Activated T-helper 17 cell treated with anti-CD3 and anti-CD28 coated beads, Interleukin-2, amount 50 U/mL, for 72 hours (primary cell): ENCODE results near the gene CDH22. TPM values are rescaled to one million over a fixed set of nuclear protein-coding genes. Genes with fewer than 3 reads are reported as not detected.

Experiments
- ATAC-seq: fragments of 150-1000 bp; cut with Tn5 transposase; replicated peaks from 2 replicates; pipeline ENCODE4 v1.10.0; 2021; ENCODE audit warnings: mild to moderate bottlenecking, moderate library complexity
- H3K27ac Mint-ChIP-seq: one replicate; pipeline ENCODE4 v1.8.0; 2022; ENCODE audit warnings: mixed read lengths
- H3K27me3 Mint-ChIP-seq: one replicate; pipeline ENCODE4 v1.8.0; 2022; ENCODE audit warnings: mixed read lengths
- H3K36me3 Mint-ChIP-seq: one replicate; pipeline ENCODE4 v1.8.0; 2022; ENCODE audit warnings: low read depth, mild to moderate bottlenecking, mixed read lengths
- H3K4me1 Mint-ChIP-seq: one replicate; pipeline ENCODE4 v1.8.0; 2022; ENCODE audit warnings: mixed read lengths
- H3K4me3 Mint-ChIP-seq: one replicate; pipeline ENCODE4 v1.8.0; 2022; ENCODE audit warnings: mild to moderate bottlenecking, mixed read lengths
- H3K9me3 Mint-ChIP-seq: one replicate; pipeline ENCODE4 v1.8.0; 2022; ENCODE audit warnings: mixed read lengths
- total RNA-seq, 2 donors: library from RNA; stranded (reverse); gene quantifications; one replicate each; pipeline ENCODE4 v1.2.3, GENCODE V29; 2022

CDH22 gene, protein sequence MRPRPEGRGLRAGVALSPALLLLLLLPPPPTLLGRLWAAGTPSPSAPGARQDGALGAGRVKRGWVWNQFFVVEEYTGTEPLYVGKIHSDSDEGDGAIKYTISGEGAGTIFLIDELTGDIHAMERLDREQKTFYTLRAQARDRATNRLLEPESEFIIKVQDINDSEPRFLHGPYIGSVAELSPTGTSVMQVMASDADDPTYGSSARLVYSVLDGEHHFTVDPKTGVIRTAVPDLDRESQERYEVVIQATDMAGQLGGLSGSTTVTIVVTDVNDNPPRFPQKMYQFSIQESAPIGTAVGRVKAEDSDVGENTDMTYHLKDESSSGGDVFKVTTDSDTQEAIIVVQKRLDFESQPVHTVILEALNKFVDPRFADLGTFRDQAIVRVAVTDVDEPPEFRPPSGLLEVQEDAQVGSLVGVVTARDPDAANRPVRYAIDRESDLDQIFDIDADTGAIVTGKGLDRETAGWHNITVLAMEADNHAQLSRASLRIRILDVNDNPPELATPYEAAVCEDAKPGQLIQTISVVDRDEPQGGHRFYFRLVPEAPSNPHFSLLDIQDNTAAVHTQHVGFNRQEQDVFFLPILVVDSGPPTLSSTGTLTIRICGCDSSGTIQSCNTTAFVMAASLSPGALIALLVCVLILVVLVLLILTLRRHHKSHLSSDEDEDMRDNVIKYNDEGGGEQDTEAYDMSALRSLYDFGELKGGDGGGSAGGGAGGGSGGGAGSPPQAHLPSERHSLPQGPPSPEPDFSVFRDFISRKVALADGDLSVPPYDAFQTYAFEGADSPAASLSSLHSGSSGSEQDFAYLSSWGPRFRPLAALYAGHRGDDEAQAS
- total RNA-seq: not detected

DNA sequence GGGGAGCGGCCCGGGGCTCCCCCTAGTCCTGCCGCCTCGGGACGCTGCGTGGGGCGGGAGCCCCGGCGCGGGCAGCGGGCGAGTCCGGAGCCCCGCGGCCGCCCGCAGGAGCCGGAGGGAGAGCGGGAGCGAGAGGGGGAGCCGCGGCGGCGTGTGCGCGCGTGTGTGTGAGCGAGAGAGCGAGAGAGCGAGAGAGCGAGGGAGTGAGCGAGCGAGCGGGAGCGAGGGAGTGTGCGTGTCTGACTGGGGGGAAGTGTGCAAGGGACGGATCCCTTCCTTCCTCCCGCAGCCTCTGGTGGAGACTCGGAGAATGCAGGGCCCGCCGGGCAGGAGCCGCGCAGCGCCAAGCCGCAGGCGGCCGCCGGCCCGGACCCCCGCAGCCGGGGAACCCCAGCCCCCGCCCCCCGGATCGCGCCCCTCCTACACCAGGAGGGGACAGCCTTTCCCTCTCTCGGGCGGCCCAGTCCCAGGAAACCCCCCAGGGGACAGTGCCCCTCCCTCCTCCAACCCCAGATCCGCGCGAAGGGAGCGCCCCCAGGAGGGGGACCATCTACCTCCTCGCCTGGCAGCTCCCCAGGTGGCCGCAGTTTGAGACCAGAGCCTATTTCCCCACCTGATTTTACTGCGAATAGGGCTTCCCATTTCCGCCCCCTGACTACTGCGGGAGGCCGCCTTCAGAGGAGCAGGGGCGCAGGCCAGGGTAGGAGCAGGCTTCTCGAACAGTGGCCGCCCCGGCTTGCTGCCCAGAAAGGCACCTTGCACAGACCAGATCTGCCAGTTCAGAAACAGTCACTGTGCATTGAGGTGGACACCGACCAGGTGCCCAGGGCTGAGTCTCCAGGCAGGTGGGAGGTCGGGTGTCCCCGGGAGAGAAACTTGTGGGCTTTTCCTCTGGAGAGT lies at the start of gene CDH22:
Gene CDH22 (minus strand): TSS at position 241 of the 900 bp plus-strand sequence. CDS start 57,204 bp downstream, outside the sequence.
- no peak within 1 kb of the TSS for H3K27ac Mint-ChIP-seq
- H3K4me1 Mint-ChIP-seq: peaks cover 10% of the 10 kb centered on the region
- H3K9me3 Mint-ChIP-seq: no peaks in the 10 kb centered on the region
- peak; percentile 38 for ATAC-seq
- no peaks in the 10 kb centered on the region for H3K36me3 Mint-ChIP-seq
- peaks cover 63% of the 10 kb centered on the region for H3K27me3 Mint-ChIP-seq
- peak within 1 kb of the TSS; percentile 48 for H3K4me3 Mint-ChIP-seq

DNA sequence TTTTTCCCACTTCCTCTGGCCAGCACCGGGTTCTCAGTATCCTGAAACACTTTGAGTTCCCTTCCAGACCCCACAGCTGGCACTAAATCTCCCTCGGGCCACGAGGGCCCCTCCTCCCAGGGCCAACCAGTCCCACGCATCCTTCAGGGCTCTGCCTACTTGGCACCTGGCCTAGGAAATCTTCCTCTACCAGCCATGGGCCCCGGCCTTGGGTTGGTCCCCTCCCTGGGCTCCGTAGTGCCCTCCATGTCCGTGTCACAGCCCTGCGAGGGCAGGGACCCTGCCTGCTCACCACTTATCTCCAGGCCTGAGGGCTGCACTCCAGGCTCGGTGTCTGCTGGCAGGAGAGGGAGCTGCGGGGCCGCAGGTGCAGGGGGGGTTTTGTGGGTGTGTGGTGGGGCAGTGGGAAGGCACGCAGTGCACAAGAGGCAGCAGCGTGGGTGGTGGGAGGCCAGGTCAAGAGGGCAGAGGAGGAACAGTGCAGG lies 48.8 kb upstream of the CDH22 start:
- H3K4me3 Mint-ChIP-seq: no peak overlapping the region
- ATAC-seq: no peak
- no peaks in the 10 kb centered on the region for H3K27me3 Mint-ChIP-seq
- peaks cover 65% of the 10 kb centered on the region for H3K36me3 Mint-ChIP-seq
- H3K27ac Mint-ChIP-seq: peak overlapping the region; percentile 70
- H3K4me1 Mint-ChIP-seq: peaks cover 27% of the 10 kb centered on the region
- no peaks in the 10 kb centered on the region for H3K9me3 Mint-ChIP-seq

DNA sequence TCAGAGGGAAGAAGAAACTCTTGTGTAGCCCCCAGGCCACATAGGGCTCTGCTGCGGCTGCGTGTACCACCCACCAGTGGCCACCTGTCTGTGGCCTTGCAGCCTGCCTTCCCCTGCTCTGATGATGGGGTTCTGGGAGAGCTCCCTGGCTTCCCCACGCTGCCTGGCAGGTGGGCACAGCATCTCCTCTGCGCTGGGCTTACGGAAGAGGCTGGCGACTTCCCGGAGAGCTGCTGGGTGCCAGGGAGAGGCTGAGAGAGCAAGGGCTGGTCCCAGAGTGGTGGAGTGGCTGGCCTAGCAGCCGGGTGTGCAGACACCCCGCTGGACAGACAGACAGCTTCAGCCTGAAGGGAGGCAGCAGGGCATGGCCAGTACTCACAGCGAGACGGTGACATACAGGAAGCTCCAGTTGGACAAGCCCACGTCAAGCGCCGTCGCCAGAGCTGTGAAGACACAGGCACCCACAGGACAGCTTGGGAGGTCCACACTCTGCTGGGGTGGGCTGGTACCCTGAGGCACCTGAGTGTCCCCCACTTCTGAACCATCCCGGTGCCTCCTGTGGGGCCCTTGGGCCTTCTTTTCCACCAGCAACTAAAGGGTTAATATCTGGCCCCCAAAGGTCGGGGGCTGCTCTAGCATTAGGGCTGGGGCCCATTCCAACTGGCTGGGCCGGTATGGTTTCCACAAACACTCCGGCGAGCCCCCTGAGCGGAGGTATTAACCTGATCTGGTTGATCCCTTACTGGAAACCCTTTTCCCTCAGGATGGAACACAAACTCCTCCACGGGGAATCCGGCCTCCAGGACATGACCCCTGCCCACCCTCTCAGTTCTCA lies 48.1 kb upstream of the CDH22 start:
- Mint-ChIP-seq H3K4me3 (no peak overlapping the region), H3K4me1 (peaks cover 20% of the 10 kb centered on the region), H3K36me3 (peaks cover 62% of the 10 kb centered on the region)

DNA sequence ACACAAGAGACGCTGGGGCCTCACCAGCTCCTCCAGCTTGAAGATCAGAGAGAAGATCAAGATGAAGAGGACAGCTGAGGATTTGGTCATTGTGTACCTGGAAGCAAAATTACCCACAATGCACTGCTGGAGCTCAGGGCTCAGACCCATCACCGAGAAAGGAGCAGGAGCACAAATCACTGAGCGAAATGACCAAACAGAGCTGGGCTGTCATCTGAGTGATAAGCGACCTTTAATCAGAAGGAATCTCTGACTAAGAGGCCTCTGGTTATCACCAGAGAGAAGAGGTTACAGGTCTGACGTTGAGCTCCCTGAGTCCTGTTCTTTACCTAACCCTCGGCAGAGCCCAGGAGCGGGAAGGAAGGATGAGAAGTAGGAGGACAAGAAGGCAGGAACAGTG lies 47.5 kb upstream of the CDH22 start:
- Mint-ChIP-seq H3K36me3 (peaks cover 61% of the 10 kb centered on the region), H3K27me3 (no peaks in the 10 kb centered on the region), H3K9me3 (no peaks in the 10 kb centered on the region), H3K4me3 (no peak overlapping the region), H3K4me1 (peaks cover 18% of the 10 kb centered on the region), H3K27ac (peak overlapping the region; percentile 67)
- no peak for ATAC-seq

More for the DNA sequence above, 48.1 kb upstream of the CDH22 start:
- Mint-ChIP-seq H3K9me3 (no peaks in the 10 kb centered on the region), H3K27ac (peak overlapping the region; percentile 70), H3K27me3 (no peaks in the 10 kb centered on the region)
- ATAC-seq: no peak

DNA sequence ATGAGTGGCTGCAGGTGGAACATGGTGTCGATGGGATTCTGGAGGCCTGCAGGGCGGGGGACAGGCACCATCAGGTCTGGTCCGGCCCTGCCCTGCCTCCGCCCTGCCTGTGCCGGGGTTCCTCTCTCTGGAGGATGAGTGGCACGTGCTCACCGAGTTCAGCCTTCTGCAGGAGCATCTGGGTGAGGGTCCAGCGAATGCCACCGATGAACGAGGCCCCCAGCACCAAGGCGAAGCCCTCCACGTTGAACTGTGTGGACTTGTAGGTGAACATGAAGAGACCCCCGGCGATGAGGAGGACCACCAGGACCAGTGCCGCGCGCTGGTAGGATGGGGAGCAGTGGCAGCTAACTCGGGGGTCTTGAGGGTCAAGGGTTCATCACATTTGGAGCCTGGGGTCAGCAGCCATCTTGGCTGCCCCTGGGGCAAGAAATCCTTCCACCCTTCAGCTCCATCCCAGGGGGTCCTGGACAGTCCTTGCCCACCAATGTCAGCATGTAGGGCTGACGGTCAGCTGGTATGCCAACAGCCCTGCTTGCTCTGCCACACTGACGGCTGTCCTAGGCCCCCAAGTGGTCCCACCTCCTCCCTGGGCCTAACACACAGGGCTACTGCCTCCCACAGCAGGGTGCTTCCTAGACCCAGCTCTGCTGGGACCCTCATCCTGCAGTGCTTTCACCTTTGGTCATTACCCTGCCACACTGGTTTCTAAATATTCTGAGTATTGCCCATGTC lies 46.8 kb upstream of the CDH22 start:
- ATAC-seq: no peak
- Mint-ChIP-seq H3K27ac (peak overlapping the region; percentile 67), H3K27me3 (no peaks in the 10 kb centered on the region), H3K36me3 (peaks cover 67% of the 10 kb centered on the region), H3K4me3 (no peak overlapping the region), H3K4me1 (peaks cover 23% of the 10 kb centered on the region), H3K9me3 (no peaks in the 10 kb centered on the region)

DNA sequence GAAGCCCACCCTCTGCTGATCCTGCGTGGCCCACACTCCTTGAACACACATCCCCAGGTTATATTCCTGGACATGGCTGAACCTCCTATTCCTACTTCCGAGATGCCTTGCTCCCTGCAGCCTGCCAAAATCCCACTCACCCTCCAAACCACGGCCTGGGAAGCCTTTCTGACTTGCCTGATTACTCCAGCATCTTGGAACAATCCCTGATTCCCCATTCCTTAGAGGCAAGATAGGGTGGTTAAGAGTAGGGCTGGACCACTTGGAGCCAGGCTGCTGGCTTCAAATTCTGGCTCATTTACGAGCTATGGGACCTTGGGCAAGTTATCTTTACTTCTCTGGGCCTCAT lies 45.9 kb upstream of the CDH22 start:
- Mint-ChIP-seq H3K27ac (peak overlapping the region; percentile 15), H3K9me3 (no peaks in the 10 kb centered on the region), H3K4me1 (peaks cover 19% of the 10 kb centered on the region), H3K4me3 (no peak overlapping the region), H3K36me3 (peaks cover 65% of the 10 kb centered on the region), H3K27me3 (no peaks in the 10 kb centered on the region)
- ATAC-seq: no peak

DNA sequence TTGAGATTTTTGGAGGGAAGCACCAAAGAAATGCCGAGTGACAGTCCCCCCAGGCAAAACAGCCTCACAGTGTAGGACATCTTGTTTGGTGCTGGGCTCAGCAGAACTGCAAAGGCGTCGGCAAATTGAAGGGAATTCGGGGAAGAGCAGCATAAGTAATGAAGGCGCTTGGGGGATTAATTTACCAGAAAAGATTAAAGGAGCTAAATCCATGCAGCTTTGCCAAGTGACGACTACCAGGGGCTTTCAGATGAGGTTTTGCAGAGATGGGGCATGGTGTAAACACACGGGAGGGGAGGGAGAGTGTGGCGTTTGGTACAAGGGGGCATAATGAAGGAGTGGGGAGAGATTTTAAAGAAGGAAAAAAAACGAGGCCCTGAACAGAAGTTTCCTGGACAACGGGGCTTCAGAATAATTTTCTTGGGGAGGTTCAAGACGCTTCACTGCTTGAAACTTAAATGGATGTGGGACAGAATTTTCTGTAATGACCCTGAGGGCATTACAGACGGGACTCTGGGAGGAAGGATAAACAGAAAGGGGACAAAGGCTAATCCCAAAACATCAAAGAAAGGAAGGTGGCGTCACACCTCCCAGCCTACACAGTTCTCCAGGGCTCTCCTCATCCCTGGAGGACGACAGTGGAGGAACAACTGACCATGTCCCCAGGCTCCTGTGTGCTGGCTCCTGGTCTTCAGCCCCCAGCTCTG lies 45.4 kb upstream of the CDH22 start:
- no peak overlapping the region for H3K27ac Mint-ChIP-seq
- no peaks in the 10 kb centered on the region for H3K9me3 Mint-ChIP-seq
- peaks cover 60% of the 10 kb centered on the region for H3K36me3 Mint-ChIP-seq
- peaks cover 15% of the 10 kb centered on the region for H3K4me1 Mint-ChIP-seq
- no peak overlapping the region for H3K4me3 Mint-ChIP-seq
- ATAC-seq: no peak
- no peaks in the 10 kb centered on the region for H3K27me3 Mint-ChIP-seq

DNA sequence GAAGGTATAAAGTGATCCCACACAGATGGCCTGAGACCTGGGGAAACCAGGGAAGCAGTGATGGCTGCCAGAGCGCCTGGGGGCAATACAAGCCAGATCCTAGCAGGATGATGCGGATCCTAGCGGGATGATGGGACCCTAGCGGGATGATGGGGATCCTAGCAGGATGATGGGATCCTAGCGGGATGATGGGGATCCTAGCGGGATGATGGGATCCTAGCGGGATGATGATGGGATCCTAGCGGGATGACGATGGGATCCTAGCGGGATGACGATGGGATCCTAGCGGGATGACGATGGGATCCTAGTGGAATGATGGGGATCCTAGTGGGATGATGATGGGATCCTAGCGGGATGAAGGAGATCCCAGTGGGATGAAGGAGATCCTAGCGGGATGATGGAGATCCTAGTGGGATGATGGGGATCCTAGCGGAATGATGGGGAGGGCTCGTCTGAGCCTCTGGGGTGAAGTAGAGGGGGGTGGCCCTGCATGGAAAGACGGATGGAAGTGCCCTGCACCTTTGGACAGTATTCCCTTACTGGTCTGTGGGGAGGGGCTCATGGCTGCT lies 44.2 kb upstream of the CDH22 start:
- H3K27ac Mint-ChIP-seq: peak overlapping the region; percentile 90
- H3K9me3 Mint-ChIP-seq: no peaks in the 10 kb centered on the region
- H3K4me3 Mint-ChIP-seq: no peak overlapping the region
- peaks cover 53% of the 10 kb centered on the region for H3K36me3 Mint-ChIP-seq
- H3K27me3 Mint-ChIP-seq: no peaks in the 10 kb centered on the region
- ATAC-seq: no peak
- peaks cover 15% of the 10 kb centered on the region for H3K4me1 Mint-ChIP-seq

DNA sequence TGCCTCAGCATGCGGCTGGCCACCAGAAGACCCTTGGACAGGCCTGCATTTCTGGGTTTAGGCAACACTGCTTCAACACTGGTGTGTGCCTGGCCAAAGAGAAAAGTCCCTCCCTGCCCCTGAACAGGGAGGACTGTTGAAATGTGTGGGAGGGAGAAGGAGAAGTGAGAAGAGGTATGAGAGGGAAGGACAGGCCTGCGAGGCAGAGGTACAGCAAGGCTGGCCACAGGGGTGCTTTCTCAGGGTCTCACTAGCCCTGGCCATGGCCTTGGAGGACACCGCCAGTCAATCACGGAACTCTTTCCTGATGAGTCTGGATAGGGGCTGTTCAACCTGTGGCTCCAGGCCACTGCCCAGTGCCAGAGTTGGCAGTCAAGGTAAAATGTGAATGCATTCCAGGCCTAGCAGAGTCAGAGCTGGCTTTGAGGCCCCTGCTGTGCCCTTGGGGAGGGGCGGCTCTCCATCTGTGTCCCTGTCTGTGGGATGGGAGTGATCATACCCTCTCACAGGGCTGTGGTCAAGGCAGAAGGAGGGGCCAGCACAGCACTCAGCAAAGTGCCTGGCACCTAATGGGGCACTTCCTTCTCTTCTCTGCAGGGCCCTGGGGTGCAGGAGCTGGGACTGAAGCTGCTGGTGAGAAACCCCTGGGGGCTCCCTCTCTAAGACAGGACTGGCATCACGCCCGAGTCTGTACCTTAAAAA lies 43.2 kb upstream of the CDH22 start:
- no peak overlapping the region for H3K4me3 Mint-ChIP-seq
- H3K27me3 Mint-ChIP-seq: no peaks in the 10 kb centered on the region
- peak overlapping the region; percentile 90 for H3K27ac Mint-ChIP-seq
- no peaks in the 10 kb centered on the region for H3K9me3 Mint-ChIP-seq
- H3K4me1 Mint-ChIP-seq: peaks cover 15% of the 10 kb centered on the region
- ATAC-seq: no peak
- peaks cover 52% of the 10 kb centered on the region for H3K36me3 Mint-ChIP-seq

DNA sequence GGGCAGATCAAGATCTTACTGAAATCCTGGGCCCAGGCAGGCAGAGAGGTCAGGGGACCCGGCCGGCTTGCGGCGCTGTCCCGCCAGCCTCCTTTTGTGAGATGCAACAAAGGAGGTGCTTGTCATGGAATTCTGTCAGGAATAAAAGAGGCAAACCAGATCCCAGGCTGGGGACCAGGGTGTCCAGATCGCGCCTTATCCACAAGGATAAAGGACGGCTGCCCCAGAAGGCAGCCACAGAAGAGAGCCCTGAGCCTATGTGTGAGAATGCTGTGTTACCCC lies 42.6 kb upstream of the CDH22 start:
- Mint-ChIP-seq H3K36me3 (peaks cover 56% of the 10 kb centered on the region), H3K27ac (peak overlapping the region; percentile 90), H3K27me3 (no peaks in the 10 kb centered on the region), H3K4me1 (peaks cover 15% of the 10 kb centered on the region), H3K4me3 (peak overlapping the region; percentile 51), H3K9me3 (no peaks in the 10 kb centered on the region)
- no peak for ATAC-seq

DNA sequence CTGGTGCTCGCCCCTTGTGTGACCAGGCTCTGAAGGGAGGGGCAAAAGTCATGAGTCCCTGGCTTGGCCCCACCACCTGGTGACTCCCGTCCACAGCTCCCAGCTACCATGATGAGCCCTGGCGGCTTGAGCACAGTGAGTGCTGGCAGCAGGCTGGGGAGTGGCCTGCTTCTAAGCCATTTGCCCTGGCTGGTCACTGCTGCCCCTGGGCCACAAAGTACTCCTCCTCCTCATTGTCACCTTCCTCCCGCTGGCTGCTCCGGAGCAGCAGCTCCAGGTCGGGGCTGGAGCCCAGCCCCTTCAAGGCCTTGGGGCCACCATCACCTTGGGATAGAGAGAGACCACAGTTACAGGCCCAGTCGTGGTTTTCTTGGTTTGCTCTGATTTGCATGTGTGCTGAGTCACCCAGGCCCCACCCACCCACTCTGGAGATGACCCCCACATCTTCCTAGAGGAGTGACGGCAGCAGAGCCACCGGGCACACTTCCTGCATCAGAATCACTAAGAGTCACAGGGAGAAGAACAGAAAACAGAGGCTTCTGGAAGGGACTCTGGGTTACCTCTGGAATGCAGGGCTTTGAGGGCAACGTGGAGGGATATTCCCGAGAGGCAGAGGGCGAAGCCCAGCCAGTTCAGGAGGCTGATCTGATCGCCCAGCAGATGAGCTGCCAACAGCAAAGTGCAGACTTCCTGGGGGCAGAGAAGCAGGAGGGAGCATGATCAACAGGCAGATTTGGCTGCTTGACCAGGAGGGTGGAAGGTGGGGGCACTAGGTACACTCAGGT lies 42.1 kb upstream of the CDH22 start:
- H3K4me3 Mint-ChIP-seq: peak overlapping the region; percentile 51
- ATAC-seq: peak; percentile 77
- no peaks in the 10 kb centered on the region for H3K27me3 Mint-ChIP-seq
- peaks cover 52% of the 10 kb centered on the region for H3K36me3 Mint-ChIP-seq
- peak overlapping the region; percentile 90 for H3K27ac Mint-ChIP-seq
- no peaks in the 10 kb centered on the region for H3K9me3 Mint-ChIP-seq
- peaks cover 12% of the 10 kb centered on the region for H3K4me1 Mint-ChIP-seq
